IPS-20b (cell line): ENCODE measurements around the gene PDE11A.

Experiments used
- H3K27ac ChIP-seq: one replicate; pipeline ENCODE4 v1.5.1; 2013; ENCODE audit warnings: low read length
- H3K27me3 ChIP-seq: 2 replicates; pipeline ENCODE4 v1.6.1; 2013; ENCODE audit warnings: mild to moderate bottlenecking, low read length, inconsistent platforms; ENCODE audit not compliant: insufficient read depth
- H3K36me3 ChIP-seq: 2 replicates; pipeline ENCODE4 v1.6.1; 2013; ENCODE audit warnings: low read depth, mild to moderate bottlenecking, inconsistent platforms, low read length, moderate library complexity; ENCODE audit not compliant: insufficient read depth
- H3K4me1 ChIP-seq: 2 replicates; pipeline ENCODE4 v1.6.1; 2013; ENCODE audit warnings: mild to moderate bottlenecking, control low read depth, inconsistent platforms, low read length, moderate library complexity; ENCODE audit not compliant: insufficient read depth
- H3K4me3 ChIP-seq: 2 replicates; pipeline ENCODE4 v1.5.1; 2013; ENCODE audit warnings: mild to moderate bottlenecking, low read length, inconsistent platforms
- H3K9ac ChIP-seq: 2 replicates; pipeline ENCODE4 v1.6.1; 2013; ENCODE audit warnings: low read depth, mild to moderate bottlenecking, inconsistent platforms, low read length, moderate library complexity
- H3K9me3 ChIP-seq: 2 replicates; pipeline ENCODE4 v1.6.1; 2013; ENCODE audit warnings: mild to moderate bottlenecking, low read depth, low read length, inconsistent platforms; ENCODE audit not compliant: insufficient read depth

The PDE11A gene

DNA sequence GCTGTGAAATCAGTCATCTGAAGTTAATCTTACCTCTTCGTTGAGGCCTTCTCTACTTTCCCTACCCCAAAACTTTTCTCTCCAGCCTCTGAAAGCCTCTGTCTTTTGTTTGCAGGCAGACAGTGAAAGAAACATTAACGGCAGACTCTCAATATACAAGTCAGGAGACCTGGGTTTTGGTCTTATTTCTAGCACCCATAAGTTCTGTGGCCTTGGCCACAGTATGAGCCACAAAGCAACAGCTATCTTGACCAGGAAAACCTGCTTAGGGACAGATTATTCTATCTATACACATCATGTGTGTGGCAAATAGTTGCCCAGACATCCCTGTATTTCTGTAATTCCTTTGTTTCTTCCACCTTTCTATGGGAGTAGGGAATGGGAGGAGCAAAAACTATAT is 361.7 kb downstream of the PDE11A start:
- Histone ChIP-seq H3K9me3 (no peaks in the 10 kb centered on the region), H3K27me3 (peaks cover 18% of the 10 kb centered on the region; the same call in 1 of the 2 replicates), H3K4me3 (no peak overlapping the region), H3K9ac (no peak overlapping the region), H3K4me1 (no peaks in the 10 kb centered on the region), H3K27ac (no peak overlapping the region), H3K36me3 (no peaks in the 10 kb centered on the region)

- H3K27me3 ChIP-seq = peaks cover 18% of the 10 kb centered on the region; the same call in 1 of the 2 replicates
- H3K27ac ChIP-seq = no peak overlapping the region
- no peak overlapping the region for H3K4me3 ChIP-seq
- H3K36me3 ChIP-seq = no peaks in the 10 kb centered on the region
- no peaks in the 10 kb centered on the region for H3K4me1 ChIP-seq
- H3K9ac ChIP-seq = no peak overlapping the region
- H3K9me3 ChIP-seq = no peaks in the 10 kb centered on the region
These were observed 362.6 kb downstream of the PDE11A start for GRCh38 chr2:177709986-177710401.

- Histone ChIP-seq H3K9ac (no peak overlapping the region), H3K9me3 (no peaks in the 10 kb centered on the region), H3K4me1 (no peaks in the 10 kb centered on the region), H3K4me3 (no peak overlapping the region), H3K27me3 (peaks cover 18% of the 10 kb centered on the region; the same call in 1 of the 2 replicates), H3K27ac (no peak overlapping the region), H3K36me3 (no peaks in the 10 kb centered on the region)
These were observed 363.7 kb downstream of the PDE11A start for GRCh38 chr2:177708660-177709444.

GRCh38 chr2:177708106-177708505 is 364.5 kb downstream of the PDE11A start:
- Histone ChIP-seq H3K36me3 (no peaks in the 10 kb centered on the region), H3K4me3 (no peak overlapping the region), H3K27me3 (peaks cover 18% of the 10 kb centered on the region; the same call in 1 of the 2 replicates), H3K4me1 (no peaks in the 10 kb centered on the region), H3K9ac (no peak overlapping the region), H3K27ac (no peak overlapping the region), H3K9me3 (no peaks in the 10 kb centered on the region)

DNA sequence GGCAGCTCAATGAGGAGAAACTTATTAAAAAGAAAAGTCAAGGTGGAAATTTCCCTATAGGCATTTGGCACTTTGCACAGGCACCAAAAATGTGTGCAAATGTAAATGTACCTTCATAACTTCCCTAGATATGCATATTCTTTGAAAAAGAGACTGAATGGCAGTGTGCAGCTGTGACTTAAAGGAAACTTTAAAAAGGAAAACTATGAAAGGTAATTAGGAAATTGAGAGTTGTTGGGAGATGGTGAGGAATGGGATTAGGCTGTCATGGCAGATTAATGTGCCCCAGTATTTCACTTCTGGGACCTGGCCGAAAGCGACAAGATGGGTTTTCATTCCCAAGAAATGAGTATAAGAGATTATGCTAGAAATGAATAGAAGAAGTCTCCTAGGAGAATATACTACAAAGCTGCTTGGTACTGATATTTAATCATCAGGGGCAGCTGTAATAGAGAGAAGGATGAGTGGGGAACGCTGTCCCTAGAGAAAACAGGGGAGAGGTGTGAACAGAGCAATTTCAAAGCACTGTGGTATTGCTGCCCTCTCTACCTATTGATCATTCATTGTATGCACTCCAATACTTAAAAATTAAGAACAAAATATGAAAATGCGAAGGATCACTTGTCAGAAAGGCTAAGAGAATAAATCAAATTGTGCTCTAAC is 366.9 kb downstream of the PDE11A start:
- no peaks in the 10 kb centered on the region for H3K36me3 ChIP-seq
- H3K27me3 ChIP-seq = peaks cover 18% of the 10 kb centered on the region; the same call in 1 of the 2 replicates
- no peak overlapping the region for H3K27ac ChIP-seq
- H3K9ac ChIP-seq = no peak overlapping the region
- H3K9me3 ChIP-seq = no peaks in the 10 kb centered on the region
- H3K4me1 ChIP-seq = no peaks in the 10 kb centered on the region
- H3K4me3 ChIP-seq = no peak overlapping the region

DNA sequence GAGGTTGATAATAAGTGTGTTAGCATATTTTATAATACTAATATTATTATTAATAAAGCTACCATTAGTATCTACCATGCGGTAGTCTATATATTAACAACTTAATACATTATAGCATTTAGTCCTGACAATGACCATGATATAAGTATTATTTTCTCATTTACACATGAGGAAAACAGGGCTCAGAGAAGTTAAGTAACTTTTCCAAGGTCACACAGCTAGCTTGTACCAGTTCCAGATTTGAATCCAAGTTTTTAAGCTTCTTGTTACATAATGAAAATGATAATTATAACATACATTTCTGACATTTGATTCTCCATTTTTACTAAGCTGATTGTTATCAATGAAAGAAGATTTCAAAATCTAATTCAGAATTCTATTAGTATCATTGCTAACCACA is 369.4 kb downstream of the PDE11A start:
- H3K4me3 ChIP-seq = no peak overlapping the region
- H3K4me1 ChIP-seq = no peaks in the 10 kb centered on the region
- H3K27me3 ChIP-seq = peaks cover 8% of the 10 kb centered on the region; the same call in 1 of the 2 replicates
- H3K36me3 ChIP-seq = no peaks in the 10 kb centered on the region
- H3K9ac ChIP-seq = no peak overlapping the region
- H3K27ac ChIP-seq = no peak overlapping the region
- H3K9me3 ChIP-seq = no peaks in the 10 kb centered on the region

- Histone ChIP-seq H3K27me3 (no peaks in the 10 kb centered on the region), H3K27ac (no peak overlapping the region), H3K36me3 (no peaks in the 10 kb centered on the region), H3K9ac (no peak overlapping the region), H3K9me3 (no peaks in the 10 kb centered on the region), H3K4me3 (no peak overlapping the region), H3K4me1 (no peaks in the 10 kb centered on the region)
These were observed 374.3 kb downstream of the PDE11A start for GRCh38 chr2:177698281-177698680.

GRCh38 chr2:177694348-177694747 is 378.2 kb downstream of the PDE11A start:
- Histone ChIP-seq H3K27me3 (no peaks in the 10 kb centered on the region), H3K9ac (no peak overlapping the region), H3K36me3 (no peaks in the 10 kb centered on the region), H3K4me3 (no peak overlapping the region), H3K27ac (no peak overlapping the region), H3K9me3 (no peaks in the 10 kb centered on the region), H3K4me1 (peaks cover 11% of the 10 kb centered on the region)

GRCh38 chr2:177693658-177694339 is 378.8 kb downstream of the PDE11A start:
- Histone ChIP-seq H3K9me3 (no peaks in the 10 kb centered on the region), H3K36me3 (no peaks in the 10 kb centered on the region), H3K27me3 (no peaks in the 10 kb centered on the region), H3K27ac (no peak overlapping the region), H3K4me1 (peaks cover 11% of the 10 kb centered on the region), H3K4me3 (no peak overlapping the region), H3K9ac (no peak overlapping the region)

GRCh38 chr2:177692783-177693269 is 379.8 kb downstream of the PDE11A start:
- no peaks in the 10 kb centered on the region for H3K9me3 ChIP-seq
- no peaks in the 10 kb centered on the region for H3K27me3 ChIP-seq
- no peak overlapping the region for H3K4me3 ChIP-seq
- H3K27ac ChIP-seq = no peak overlapping the region
- no peak overlapping the region for H3K9ac ChIP-seq
- H3K4me1 ChIP-seq = peaks cover 11% of the 10 kb centered on the region
- H3K36me3 ChIP-seq = no peaks in the 10 kb centered on the region

- Histone ChIP-seq H3K9ac (no peak overlapping the region), H3K36me3 (no peaks in the 10 kb centered on the region), H3K4me3 (no peak overlapping the region), H3K27ac (no peak overlapping the region), H3K27me3 (no peaks in the 10 kb centered on the region), H3K4me1 (peaks cover 11% of the 10 kb centered on the region), H3K9me3 (no peaks in the 10 kb centered on the region)
These were observed 380.4 kb downstream of the PDE11A start for GRCh38 chr2:177692042-177692782.
